NCI-H1694 (cell line): ENCODE data around the gene CFAP68.
A peak's percentile ranks its signal among the peaks of the same experiment; 100 is the strongest.
"Not testable (repeated sequence)": the region's sequence is repeated elsewhere in the genome, so short reads cannot be mapped to it uniquely, and the experiment has no call there.

Experiments
- DNase-seq: peaks from one replicate; lab custom pipeline; 2025; lab: John Stamatoyannopoulos, UW

Gene CFAP68

GRCh38 chr11:111870886-111871692, 8.3 kb upstream of the CFAP68 start, which contains the start of gene ALG9:
Gene ALG9 (minus strand): TSS chr11:111871581. CDS start chr11:111871482, 99 bp downstream.
- peak; percentile 19 for DNase-seq

- DNase-seq, result no peak
Observed at GRCh38 chr11:111871693-111872161, 7.6 kb upstream of the CFAP68 start.

GRCh38 chr11:111878385-111878848, 924 bp upstream of the CFAP68 start:
- DNase-seq, result no peak

GRCh38 chr11:111879637-111879960, 258 bp downstream of the CFAP68 start:
- DNase-seq, result no peak

- no peak for DNase-seq
Observed at GRCh38 chr11:111882202-111882601, 2.9 kb downstream of the CFAP68 start.

GRCh38 chr11:111885053-111885452, 5.7 kb downstream of the CFAP68 start:
- not testable (repeated sequence) for DNase-seq

- no peak for DNase-seq
Observed at GRCh38 chr11:111886032-111886431, 6.7 kb downstream of the CFAP68 start.

- no peak for DNase-seq
Observed at GRCh38 chr11:111886844-111887243, 7.5 kb downstream of the CFAP68 start.

GRCh38 chr11:111905411-111905810, 26.1 kb downstream of the CFAP68 start:
- DNase-seq, result no peak

GRCh38 chr11:111906680-111907079, 27.3 kb downstream of the CFAP68 start:
- DNase-seq, result no peak

GRCh38 chr11:111908639-111909305, 29.4 kb downstream of the CFAP68 start:
- no peak for DNase-seq

GRCh38 chr11:111909378-111909777, 30.0 kb downstream of the CFAP68 start:
- DNase-seq, result no peak

GRCh38 chr11:111910676-111911562, 31.6 kb downstream of the CFAP68 start:
- no peak for DNase-seq

GRCh38 chr11:111911563-111912401, 32.4 kb downstream of the CFAP68 start, which contains the start of gene CRYAB:
Gene CRYAB (minus strand): TSS chr11:111911770. CDS start chr11:111911724, 46 bp downstream.
- no peak for DNase-seq

GRCh38 chr11:111912535-111912934, 33.2 kb downstream of the CFAP68 start, which contains the start of gene HSPB2:
Gene HSPB2 (plus strand): TSS chr11:111912734. CDS start chr11:111912830, 96 bp downstream.
- DNase-seq, result no peak

- no peak for DNase-seq
Observed at GRCh38 chr11:111913031-111913861, 33.9 kb downstream of the CFAP68 start.

- no peak for DNase-seq
Observed at GRCh38 chr11:111913997-111914396, 34.7 kb downstream of the CFAP68 start.

- DNase-seq, result no peak
Observed at GRCh38 chr11:111916768-111917167, 37.4 kb downstream of the CFAP68 start.

GRCh38 chr11:111917312-111917711, 38.0 kb downstream of the CFAP68 start:
- DNase-seq, result no peak

- DNase-seq, result no peak
Observed at GRCh38 chr11:111917788-111918187, 38.4 kb downstream of the CFAP68 start.
